Hypothalamus (tissue), 51 donors: Measurements from ENCODE around the gene NFATC2.
"Not testable (repeated sequence)": the region's sequence is repeated elsewhere in the genome, so short reads cannot be mapped to it uniquely, and the experiment has no call there.

Experiments
- DNase-seq, 51 donors: peaks; one replicate each; lab custom pipeline; 2025; lab: John Stamatoyannopoulos, UW

Gene NFATC2

GRCh38 chr20:51484831-51485230 is 57.7 kb downstream of the NFATC2 start:
- no peak for DNase-seq

GRCh38 chr20:51484141-51484815 is 58.2 kb downstream of the NFATC2 start:
- peak in 1 of 51 donors; percentile 28 for DNase-seq

- no peak for DNase-seq
Observed at GRCh38 chr20:51482836-51483473, 59.6 kb downstream of the NFATC2 start.

GRCh38 chr20:51481341-51481914 is 61.1 kb downstream of the NFATC2 start:
- DNase-seq: no peak

DNA sequence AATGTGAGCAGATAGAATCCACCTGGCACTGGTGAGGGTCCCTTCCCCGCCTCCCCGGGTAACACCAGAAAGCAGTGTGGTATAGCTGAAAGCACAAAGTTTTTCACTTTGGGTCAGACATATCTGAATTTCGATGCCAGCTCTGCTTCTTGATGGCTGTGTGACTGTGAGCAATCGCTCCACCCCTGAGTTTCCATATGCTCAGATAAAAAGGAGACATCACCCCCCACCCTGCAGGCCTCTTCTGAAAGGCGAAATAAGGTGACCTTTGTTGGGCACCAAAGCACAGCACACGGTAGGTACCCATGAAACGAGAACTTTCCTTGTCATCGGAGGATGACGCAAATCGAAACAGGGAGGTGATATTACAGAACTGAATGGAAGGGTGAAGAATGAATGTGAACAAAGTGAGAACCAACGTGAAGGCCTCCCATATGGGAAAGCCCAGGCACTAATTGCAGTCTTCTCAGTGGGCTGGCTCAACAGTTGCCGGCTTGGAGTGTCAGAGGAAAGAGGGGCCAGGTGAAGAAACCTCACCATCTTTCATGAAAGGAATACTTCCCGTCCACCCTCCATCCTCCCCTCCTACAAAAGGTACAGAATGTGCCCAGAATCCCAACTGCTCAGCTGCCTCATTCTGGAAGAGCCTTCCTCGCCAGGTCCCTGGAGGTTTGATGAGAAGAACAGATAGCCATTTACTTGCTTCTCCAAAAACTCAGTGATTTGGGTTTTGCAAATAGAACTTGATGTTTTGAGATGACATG is 61.8 kb downstream of the NFATC2 start:
- no peak for DNase-seq

DNA sequence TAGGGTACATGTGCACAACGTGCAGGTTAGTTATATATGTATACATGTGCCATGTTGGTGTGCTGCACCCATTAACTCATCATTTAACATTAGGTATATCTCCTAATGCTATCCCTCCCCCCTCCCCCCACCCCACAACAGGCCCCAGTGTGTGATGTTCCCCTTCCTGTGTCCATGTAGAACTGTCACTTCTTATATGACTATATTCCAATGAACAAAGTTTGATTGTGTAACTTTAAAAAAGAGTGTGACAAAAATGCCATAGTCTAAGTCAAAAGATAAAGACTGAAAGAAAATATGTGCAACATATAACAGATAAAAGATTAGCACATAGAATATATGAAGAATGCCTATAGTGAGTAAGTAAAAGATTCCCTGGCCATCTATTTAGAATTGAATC is 66.4 kb downstream of the NFATC2 start:
- DNase-seq: not testable (repeated sequence)

GRCh38 chr20:51473771-51474170 is 68.7 kb downstream of the NFATC2 start:
- DNase-seq: no peak

GRCh38 chr20:51473256-51473655 is 69.3 kb downstream of the NFATC2 start:
- DNase-seq: no peak

DNA sequence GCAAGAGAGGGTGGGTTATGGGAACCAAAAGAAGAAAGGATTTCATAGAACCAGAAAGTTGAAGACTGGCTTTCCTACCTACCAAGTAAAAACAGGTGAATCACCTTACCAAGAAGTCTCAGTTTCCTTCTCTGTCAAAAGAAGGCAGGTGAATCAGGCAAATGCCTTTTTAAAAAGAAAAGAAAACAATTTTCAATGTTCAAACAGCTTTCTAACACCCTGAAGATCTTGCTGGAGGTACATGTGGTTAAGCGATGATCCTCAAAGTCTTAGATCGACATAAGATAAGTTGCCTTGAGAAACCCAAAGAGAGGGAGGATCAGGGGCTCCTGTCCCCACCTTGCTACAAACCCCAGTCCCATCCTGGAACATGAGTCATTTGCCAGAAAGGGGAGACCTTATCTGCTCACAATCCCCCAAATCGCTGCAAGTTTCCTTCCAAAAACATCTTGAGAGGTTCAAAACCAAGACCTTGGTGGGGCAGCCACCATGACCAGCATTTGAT is 71.6 kb downstream of the NFATC2 start:
- no peak for DNase-seq

DNA sequence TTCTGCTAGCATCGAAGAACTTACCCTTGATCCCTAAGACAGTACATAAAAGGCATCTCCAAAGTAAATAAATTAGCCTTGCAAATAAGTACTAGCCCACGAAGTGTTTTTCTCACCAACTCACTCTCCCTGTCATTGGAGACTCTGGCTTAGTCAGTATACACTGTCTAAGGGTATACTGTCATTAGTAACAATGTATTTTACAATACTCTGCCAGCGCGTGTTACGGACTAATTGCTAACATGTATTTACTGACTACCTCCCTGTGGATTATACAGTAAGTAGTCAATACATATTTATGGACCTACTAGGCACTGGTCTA is 72.1 kb downstream of the NFATC2 start:
- no peak for DNase-seq

DNA sequence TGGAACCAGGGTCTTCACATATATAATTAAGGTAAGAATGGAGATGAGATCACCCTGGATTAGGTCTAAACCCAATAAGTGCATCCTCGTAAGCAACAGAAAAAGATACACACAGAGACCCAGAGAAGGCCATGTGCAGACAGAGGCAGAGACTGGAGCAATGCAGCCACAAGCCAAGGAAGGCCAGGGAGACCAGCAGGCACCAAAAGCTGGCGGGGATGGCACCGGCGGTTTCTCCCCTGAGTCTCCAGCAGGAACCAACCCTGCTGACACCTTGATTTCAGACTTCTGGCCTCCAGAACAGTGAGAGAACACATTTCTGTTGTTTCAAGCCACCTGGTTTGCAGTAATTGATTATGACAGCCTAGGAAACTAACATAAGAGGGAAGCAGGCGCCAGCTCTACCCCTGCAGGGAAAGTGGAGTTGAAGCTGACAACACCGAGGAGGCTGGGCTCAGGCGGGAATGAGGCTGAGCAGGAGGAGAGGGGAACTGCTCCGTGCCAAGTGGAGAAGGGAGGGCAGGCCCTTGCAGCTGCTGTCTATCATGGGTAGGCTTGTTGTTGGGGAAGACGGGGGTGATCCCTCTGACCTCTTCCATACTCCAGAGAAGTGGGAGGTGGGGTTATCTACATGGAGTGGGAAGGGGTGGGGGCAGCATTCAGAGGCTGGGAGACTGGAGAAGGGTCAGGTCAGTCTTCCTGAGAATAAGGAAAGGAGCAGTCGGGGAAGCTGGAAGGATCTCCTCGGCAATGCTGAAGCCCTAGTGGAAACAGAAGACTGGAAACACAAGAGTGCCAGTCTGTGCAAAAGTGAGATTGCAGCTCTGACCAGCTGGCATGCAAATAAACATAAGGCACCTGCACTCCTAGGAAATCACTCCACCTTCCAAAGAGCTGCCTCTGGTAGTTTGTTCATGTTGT is 72.7 kb downstream of the NFATC2 start:
- peak in 1 of 51 donors; percentile 7 for DNase-seq

GRCh38 chr20:51469046-51469445 is 73.5 kb downstream of the NFATC2 start:
- no peak for DNase-seq

- no peak for DNase-seq
Observed at GRCh38 chr20:51468636-51469035, 73.9 kb downstream of the NFATC2 start.

GRCh38 chr20:51467956-51468626 is 74.4 kb downstream of the NFATC2 start:
- no peak for DNase-seq

- DNase-seq: no peak
Observed at GRCh38 chr20:51463998-51464397, 78.5 kb downstream of the NFATC2 start.

GRCh38 chr20:51463560-51463959 is 79.0 kb downstream of the NFATC2 start:
- DNase-seq: no peak

DNA sequence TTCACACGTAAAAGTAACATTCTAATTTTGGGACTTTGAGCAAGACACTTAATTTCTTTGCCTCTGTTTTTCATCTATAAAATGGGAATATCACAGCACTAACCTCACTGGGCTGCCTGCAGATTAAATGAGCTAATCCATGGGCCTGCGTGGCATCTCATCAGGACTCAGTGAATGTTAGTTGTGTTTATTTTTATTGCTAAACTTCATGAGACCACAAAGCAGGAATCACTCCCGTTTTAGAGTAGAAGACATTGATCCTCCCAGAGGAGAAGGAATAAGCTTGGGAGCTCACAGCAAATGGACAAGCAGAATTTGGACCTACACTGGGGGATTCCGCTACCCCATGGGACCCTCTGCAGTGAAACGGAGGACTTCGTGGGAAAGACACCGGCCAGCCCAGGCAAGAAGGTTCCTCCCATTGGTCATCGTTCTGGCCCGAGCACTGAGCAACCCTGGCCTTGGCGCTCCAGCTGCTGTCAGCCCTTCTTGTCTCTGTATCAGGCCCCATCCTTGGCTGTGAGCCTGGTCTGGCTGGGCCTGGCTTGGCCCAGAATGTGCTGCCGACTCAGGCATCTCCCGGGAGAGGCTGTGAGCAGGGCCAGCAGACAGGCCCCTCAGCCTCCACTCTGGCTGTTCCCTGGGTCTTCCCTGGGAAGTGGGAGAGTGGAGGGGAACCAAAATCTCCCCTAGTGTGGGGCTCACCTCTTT is 79.8 kb downstream of the NFATC2 start:
- peak in 40 of 51 donors; percentile 4 to 79 (median 40) for DNase-seq

- not testable (repeated sequence) for DNase-seq
Observed at GRCh38 chr20:51461846-51462245, 80.7 kb downstream of the NFATC2 start.

- no peak for DNase-seq
Observed at GRCh38 chr20:51461306-51461705, 81.2 kb downstream of the NFATC2 start.
